Choroid plexus epithelial cell (primary cell): Measurements from ENCODE around the gene ADRA2B.

Source experiments
- DNase-seq: peaks from one replicate; pipeline ENCODE4 v3.0.0-alpha.2; 2010; ENCODE audit warnings: low read depth
- H3K4me3 ChIP-seq: 2 replicates; pipeline ENCODE4 v1.5.1; 2011; ENCODE audit warnings: low read depth, mild to moderate bottlenecking, control low read depth, low read length, moderate library complexity
- CTCF ChIP-seq: conservative IDR thresholded peaks from 2 replicates; pipeline ENCODE4 v1.5.1; 2011; ENCODE audit warnings: low read depth, mild to moderate bottlenecking, control low read depth, inconsistent platforms, low read length, moderate library complexity

The ADRA2B gene

DNA sequence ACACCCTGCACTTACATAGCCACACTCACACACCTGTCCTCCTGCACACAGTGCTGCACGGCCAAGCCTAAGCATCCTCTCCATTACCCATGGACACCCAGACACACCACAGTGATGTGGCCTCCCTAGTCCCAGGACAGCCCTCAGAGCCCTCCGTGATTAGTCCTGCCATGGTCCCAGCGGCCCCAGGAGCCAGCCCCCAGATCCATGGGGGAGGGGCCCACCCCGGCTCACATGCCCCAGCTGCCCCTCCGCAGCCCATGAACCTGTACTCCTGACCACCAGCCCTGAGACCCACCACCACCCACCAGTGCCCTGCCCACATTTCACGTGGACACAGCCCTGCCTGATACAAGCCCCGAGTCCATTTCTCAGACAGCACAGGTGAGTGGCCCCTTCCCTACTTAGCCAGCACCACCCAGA lies 36.9 kb upstream of the ADRA2B start:
- no peak for DNase-seq
- TF ChIP-seq CTCF: no peak

GRCh38 chr2:96152304-96153161 lies 36.2 kb upstream of the ADRA2B start:
- no peak for TF ChIP-seq CTCF
- no peak overlapping the region for H3K4me3 ChIP-seq
- DNase-seq: no peak

More for the DNA sequence above, 36.9 kb upstream of the ADRA2B start:
- H3K4me3 ChIP-seq: no peak overlapping the region

GRCh38 chr2:96151595-96152303 lies 35.4 kb upstream of the ADRA2B start:
- H3K4me3 ChIP-seq: no peak overlapping the region
- no peak for TF ChIP-seq CTCF
- no peak for DNase-seq

DNA sequence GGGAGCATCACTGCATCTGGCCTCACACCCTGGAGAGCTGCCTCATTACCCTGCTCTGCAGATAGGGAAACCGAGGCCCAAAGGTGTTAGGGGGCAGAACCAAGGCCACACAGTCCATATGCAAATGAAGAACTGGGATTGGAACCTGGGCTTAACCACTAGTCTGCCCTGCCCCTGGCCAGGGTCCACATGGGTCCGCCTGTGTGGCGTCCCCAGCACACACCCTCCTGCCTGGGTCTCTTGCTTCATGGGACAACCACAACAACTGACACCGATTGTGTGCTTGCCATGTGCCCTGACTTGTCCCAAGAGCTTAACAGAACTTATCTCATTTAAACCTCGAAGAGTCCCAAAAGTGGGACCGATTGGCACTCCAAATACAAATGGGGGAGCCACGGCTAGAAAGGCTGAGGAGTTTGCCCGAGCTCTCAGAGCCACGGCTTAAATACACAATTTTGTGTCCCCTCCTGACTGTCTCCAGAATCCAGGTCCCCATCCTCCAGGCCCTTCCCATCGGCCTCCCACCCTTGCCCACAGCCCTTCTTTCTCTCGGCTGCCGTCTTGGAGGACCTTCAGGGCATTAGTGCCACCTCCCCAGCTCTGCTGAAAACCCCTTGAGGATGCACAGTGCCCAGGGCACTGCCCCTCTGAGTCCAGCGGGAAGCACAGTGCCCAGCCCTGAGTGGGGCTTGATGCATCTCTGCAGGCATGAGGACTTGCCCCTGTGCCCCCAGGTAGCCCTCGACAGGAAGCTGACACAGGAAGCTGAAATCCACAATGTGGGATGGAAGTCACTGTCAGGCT lies 34.6 kb upstream of the ADRA2B start:
- H3K4me3 ChIP-seq: no peak overlapping the region
- DNase-seq: no peak
- no peak for TF ChIP-seq CTCF

- no peak for DNase-seq
Measured at GRCh38 chr2:96150007-96150640, 33.8 kb upstream of the ADRA2B start.

More at GRCh38 chr2:96150007-96150640, 33.8 kb upstream of the ADRA2B start:
- TF ChIP-seq CTCF: no peak
- no peak overlapping the region for H3K4me3 ChIP-seq
